A172 (cell line): ENCODE data around the gene TXNRD2. TPM values are rescaled to one million over a fixed set of nuclear protein-coding genes. Genes with fewer than 3 reads are reported as not detected.
"Not testable (repeated sequence)": the region's sequence is repeated elsewhere in the genome, so short reads cannot be mapped to it uniquely, and the experiment has no call there.

ENCODE experiments used
- DNase-seq: peaks from one replicate; pipeline ENCODE4 v3.0.0-alpha.2; 2015; ENCODE audit warnings: low spot score
- total RNA-seq: library from RNA; depleted of rRNA; stranded (reverse); fragments of >200 nt; shearing (Covaris generic); gene quantifications from 2 replicates; pipeline ENCODE4 v1.2.3, GENCODE V29; 2014

Gene TXNRD2
- total RNA-seq, 1 experiment from 2014 or later = 112 TPM

- DNase-seq = no peak
These were observed 53.4 kb downstream of the TXNRD2 start for GRCh38 chr22:19888131-19888746.

- no peak for DNase-seq
These were observed 54.2 kb downstream of the TXNRD2 start for GRCh38 chr22:19887256-19887985.

GRCh38 chr22:19886605-19887255 is 54.9 kb downstream of the TXNRD2 start:
- peak; percentile 42 for DNase-seq

- no peak for DNase-seq
These were observed 55.6 kb downstream of the TXNRD2 start for GRCh38 chr22:19885841-19886592.

GRCh38 chr22:19884954-19885751 is 56.5 kb downstream of the TXNRD2 start:
- no peak for DNase-seq

GRCh38 chr22:19884161-19884953 is 57.3 kb downstream of the TXNRD2 start:
- DNase-seq = no peak

GRCh38 chr22:19883446-19883845 is 58.2 kb downstream of the TXNRD2 start:
- not testable (repeated sequence) for DNase-seq

DNA sequence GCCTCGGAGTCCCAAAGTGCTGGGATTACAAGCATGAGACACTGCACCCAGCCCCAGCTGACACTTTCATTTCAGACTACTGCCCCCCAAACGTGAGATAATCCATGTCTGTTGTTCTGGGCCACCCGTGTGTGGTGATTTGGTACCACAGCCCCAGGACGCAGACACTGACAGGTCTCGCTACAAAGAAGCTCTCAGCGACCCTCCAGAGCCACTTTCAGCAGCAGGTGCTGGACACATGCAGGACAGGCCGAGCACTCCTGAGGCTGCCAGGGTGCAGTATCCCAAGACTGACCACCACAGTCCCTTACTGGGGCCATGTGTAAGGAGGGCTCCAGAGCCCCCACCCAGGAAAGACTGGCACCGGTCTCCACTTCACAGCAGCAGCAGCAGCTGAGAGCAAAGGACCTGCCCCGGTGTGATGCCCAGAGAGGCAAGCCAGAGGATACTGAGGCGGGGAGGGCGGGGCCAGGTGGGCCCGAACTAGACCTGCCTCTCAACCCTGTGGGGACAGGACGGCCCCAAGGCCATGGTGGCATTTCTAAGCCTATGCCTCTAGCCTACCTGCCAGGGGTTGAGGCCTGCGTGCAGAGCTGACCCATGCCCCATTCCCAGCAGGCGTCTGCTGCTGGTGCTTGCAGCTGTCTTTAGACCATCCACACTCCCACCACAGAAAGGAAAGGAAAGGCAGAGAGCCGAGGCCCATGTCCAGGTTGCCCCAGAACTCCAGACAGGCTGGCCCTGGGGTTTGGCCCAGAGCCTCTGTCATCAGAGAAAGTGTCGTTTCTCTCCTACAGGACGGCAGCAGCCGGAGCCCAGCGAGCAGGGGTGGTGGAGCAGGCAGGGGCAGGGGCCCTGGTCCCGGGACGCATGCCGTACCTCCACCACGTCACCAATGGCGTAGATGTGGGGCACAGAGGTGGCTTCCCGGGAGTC is 58.9 kb downstream of the TXNRD2 start:
- no peak for DNase-seq

- peak; percentile 95 for DNase-seq
These were observed 60.6 kb downstream of the TXNRD2 start for GRCh38 chr22:19880786-19881569.

- no peak for DNase-seq
These were observed 61.4 kb downstream of the TXNRD2 start for GRCh38 chr22:19879992-19880785.

- no peak for DNase-seq
These were observed 62.0 kb downstream of the TXNRD2 start for GRCh38 chr22:19879643-19879991.

DNA sequence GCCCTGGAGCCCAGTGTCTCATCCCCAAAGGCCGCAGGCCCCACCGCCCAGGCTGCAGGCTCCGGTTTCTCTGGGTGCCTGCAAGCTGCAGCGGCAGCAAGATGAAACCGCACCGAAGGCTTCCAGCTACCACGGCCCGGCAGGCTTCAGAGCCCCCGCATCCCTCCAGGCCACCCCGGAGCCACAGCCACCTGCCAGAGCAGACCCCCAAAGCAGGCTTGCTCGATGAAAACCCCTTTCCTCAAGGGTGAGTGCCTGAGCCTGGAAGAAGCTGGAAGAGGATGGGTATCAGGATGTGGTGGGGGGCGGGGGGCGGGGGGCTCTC is 62.4 kb downstream of the TXNRD2 start:
- no peak for DNase-seq

DNA sequence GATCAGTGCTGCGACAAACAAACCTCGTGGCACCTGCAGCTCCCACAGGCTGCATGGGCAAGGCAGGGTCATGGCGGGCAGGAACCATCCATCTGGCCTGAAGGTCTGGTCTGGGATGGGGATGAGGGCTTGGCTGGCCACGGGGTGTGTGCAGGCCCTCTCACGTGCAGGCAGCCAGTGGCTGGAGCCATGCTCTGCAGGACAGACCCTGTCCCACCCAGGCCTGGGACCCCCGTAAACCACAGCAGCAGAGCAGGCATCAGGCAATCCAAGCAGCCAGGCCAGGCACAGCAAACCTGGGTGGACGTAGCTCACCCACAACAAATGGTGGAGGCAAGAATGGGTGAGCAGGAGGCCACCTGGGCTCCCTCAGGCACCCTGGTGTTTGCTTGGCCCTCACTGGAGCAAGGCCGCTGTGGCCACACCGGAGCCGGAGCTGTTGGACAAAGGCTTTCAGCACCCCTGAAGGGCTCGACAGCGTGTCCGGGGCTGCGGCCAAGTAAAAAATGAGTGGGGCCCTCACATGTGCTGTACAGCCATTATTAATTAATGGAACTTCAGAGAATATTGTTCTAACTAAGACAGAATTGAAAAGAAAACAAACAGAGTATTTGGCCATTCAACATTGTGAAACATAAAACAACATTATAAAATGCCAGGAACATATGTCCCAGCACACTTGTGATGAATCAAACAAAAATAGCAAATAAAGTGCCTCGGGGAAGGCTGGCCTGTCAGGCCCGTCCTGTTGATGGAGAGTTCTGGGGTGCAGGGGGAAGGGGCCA is 63.0 kb downstream of the TXNRD2 start:
- no peak for DNase-seq

- no peak for DNase-seq
These were observed 63.8 kb downstream of the TXNRD2 start for GRCh38 chr22:19877626-19878339.

- no peak for DNase-seq
These were observed 64.5 kb downstream of the TXNRD2 start for GRCh38 chr22:19876941-19877625.
